Fibroblast of pulmonary artery (primary cell): ENCODE data around the gene CHTOP.

Source experiments
- DNase-seq: peaks from one replicate; pipeline ENCODE4 v3.0.0-alpha.2; 2010; ENCODE audit warnings: low read depth
- H3K4me3 ChIP-seq: replicated peaks from 2 replicates; pipeline ENCODE4 v1.5.1; 2011; ENCODE audit warnings: low read depth, mild to moderate bottlenecking, control low read depth, low read length, moderate library complexity
- CTCF ChIP-seq: IDR thresholded peaks from 2 replicates; pipeline ENCODE4 v1.5.1; 2011; ENCODE audit warnings: mild to moderate bottlenecking, control low read depth, low read length, inconsistent platforms; ENCODE audit errors: missing control alignments

The CHTOP gene

DNA sequence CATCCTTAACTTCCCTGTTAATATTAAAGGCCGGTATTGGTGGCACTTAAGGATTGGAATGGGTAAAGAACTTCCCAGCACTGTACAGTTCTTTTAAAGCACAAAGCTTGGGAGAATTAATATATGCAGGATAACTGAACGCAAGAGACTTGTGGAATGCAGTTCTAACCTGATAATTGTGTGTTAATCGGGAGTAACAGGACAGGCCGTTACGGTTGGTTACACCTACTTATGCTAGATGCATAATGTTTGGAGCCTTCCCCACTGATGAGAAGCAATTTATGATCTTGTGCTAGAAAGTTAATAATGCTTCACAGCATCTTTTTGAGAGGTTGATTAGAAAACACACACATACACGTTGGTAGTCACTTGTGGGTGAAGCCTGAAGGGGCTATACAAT is 7.0 kb downstream of the CHTOP start:
- DNase-seq = no peak
- no peak for TF ChIP-seq CTCF
- no peak overlapping the region for H3K4me3 ChIP-seq

DNA sequence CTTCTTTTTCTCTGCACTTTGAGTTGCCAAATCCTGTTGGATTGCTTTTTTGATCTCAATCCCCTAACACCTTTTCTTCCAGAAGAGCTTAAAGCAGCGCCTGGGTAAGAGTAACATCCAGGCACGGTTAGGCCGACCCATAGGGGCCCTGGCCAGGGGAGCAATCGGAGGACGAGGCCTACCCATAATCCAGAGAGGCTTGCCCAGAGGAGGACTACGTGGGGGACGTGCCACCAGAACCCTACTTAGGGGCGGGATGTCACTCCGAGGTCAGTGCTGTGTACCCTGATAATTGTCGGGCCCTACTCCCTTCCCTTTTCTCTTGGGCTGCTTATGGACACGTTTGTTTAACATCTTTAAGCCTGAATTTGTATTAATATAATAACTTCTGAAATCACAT is 8.3 kb downstream of the CHTOP start:
- DNase-seq = no peak
- TF ChIP-seq CTCF = no peak
- H3K4me3 ChIP-seq = no peak overlapping the region

GRCh38 chr1:153643100-153643499 is 9.2 kb downstream of the CHTOP start:
- no peak overlapping the region for H3K4me3 ChIP-seq
- TF ChIP-seq CTCF = no peak
- no peak for DNase-seq

DNA sequence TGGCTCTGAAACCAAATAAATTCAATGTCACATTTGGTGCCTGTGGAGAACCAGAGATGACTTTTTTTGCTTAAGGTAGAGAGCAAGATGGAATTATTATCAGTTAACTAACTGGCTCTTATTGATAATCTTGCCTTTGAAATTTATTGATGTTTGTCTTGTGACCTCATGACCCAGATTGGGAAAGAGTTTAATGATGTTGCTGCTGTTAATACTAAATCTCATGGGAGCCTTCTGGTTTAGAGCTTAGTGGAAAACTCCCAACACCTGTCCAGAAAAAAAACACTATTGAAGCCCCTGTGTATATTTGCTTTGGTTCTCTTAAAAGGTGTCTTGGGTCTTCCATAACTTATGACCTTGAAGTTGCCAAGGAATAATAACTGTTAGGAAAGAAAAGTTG is 9.9 kb downstream of the CHTOP start:
- H3K4me3 ChIP-seq = no peak overlapping the region
- DNase-seq = no peak
- no peak for TF ChIP-seq CTCF

DNA sequence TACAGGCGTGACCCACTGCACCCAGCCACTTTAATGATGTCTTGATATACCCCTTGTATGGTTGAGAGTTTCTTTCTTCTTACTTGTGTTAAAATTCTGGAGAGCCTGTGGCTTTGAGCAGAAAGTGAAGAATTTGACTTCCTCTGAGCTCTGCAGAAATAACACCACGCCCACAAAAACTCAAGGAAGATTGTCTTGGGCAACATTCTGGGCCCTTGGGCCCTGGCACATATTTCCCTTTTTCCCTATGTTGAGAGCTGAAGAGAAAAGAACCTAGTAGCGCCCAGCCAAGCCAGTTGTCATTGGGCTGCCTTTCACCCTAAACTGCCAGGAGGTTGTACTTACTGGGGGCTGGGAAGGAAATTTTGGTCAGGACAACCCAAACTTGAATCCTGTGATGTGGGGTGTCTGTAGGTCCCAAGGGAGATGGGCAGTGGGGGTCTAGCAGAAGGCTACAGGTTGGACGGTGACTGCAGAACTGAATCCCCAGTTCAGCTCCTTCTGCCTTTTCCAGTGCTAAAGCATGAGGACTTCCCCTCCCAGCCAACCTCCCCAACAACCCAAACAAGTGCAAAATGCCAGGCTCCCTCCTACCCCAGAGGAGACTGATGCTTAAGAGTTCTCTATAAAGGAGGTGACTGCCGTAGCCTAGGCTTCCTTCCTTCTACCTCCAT is 12.9 kb downstream of the CHTOP start:
- H3K4me3 ChIP-seq = no peak overlapping the region
- no peak for TF ChIP-seq CTCF
- no peak for DNase-seq

GRCh38 chr1:153647346-153647714 is 13.5 kb downstream of the CHTOP start:
- H3K4me3 ChIP-seq = no peak overlapping the region
- no peak for TF ChIP-seq CTCF
- DNase-seq = no peak

DNA sequence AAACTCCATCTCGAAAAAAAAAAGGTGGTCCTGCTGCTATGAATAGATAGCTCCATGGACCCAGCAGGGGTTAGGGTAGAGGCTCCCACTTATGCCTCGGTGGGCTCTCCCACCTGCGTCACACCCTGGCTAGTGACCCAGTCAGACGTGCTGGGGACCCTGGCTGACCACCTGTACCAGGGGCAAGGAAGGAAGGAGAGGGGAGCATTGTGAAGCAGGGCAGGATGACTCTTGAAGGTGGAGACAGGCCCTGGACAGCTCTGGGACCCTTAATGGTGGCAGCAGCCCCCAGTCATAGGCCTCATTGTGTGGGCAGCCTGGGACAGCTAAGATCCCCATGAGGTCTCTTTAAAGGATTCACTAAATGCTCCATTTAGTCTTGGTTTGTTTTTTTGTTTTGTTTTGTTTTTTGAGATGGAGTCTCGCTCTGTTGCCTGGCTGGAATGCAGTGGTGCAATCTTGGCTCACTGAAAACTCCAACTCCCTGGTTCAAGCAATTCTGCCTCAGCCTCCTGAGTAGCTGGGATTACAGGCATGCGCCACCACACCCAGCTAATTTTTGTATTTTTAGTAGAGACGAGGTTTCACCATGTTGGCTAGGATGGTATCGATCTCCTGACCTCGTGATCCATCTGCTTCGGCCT is 14.3 kb downstream of the CHTOP start:
- DNase-seq = no peak
- no peak overlapping the region for H3K4me3 ChIP-seq
- no peak for TF ChIP-seq CTCF
